Natural killer cell (primary cell): Measurements from ENCODE around the gene MERTK. TPM values are rescaled to one million over a fixed set of nuclear protein-coding genes. Genes with fewer than 3 reads are reported as not detected.
"Not testable (repeated sequence)": the region's sequence is repeated elsewhere in the genome, so short reads cannot be mapped to it uniquely, and the experiment has no call there.

ENCODE experiments used
- ATAC-seq, 3 donors: fragments of 150-1000 bp in 2 of 3; fragments of 200-7000 bp in 1 of 3; cut with Tn5 transposase; 1 replicate in 1 of 3; 2 replicates in 2 of 3; pipeline ENCODE4 v1.10.0; 2021; ENCODE audit warnings: mild to moderate bottlenecking in 2 of 3, moderate library complexity in 2 of 3
- DNase-seq, 2 donors: peaks; one replicate each; pipeline versions ENCODE4 v3.0.0 to v3.0.0-alpha.2; 2013 to 2021; ENCODE audit warnings: mixed read lengths in 1 of 2
- H3K27ac ChIP-seq: one replicate; pipeline ENCODE4 v1.5.1; 2013; ENCODE audit warnings: mild to moderate bottlenecking, low read length
- H3K27me3 ChIP-seq: one replicate; pipeline ENCODE4 v1.6.1; 2013; ENCODE audit warnings: low read length; ENCODE audit not compliant: control insufficient read depth, insufficient read depth
- H3K36me3 ChIP-seq: one replicate; pipeline ENCODE4 v1.6.1; 2013; ENCODE audit warnings: low read length; ENCODE audit not compliant: control insufficient read depth, insufficient read depth
- H3K4me1 ChIP-seq: one replicate; pipeline ENCODE4 v1.6.1; 2013; ENCODE audit warnings: low read length; ENCODE audit not compliant: control insufficient read depth, insufficient read depth
- H3K4me3 ChIP-seq: one replicate; pipeline ENCODE4 v1.5.1; 2013; ENCODE audit warnings: low read length
- H3K9me3 ChIP-seq: one replicate; pipeline ENCODE4 v1.6.1; 2013; ENCODE audit warnings: low read length; ENCODE audit not compliant: control insufficient read depth, insufficient read depth
- H3K27ac Mint-ChIP-seq, 2 donors: one replicate each; pipeline ENCODE4 v1.8.0; 2022; ENCODE audit warnings: mild to moderate bottlenecking in 2 of 2, mixed read lengths in 2 of 2, moderate library complexity in 1 of 2
- H3K27me3 Mint-ChIP-seq, 2 donors: one replicate each; pipeline ENCODE4 v1.8.0; 2022; ENCODE audit warnings: low read depth in 2 of 2, mixed read lengths in 2 of 2
- H3K36me3 Mint-ChIP-seq: one replicate; pipeline ENCODE4 v1.8.0; 2022; ENCODE audit warnings: mixed read lengths
- H3K4me1 Mint-ChIP-seq, 2 donors: one replicate each; pipeline ENCODE4 v1.8.0; 2022; ENCODE audit warnings: mixed read lengths in 2 of 2
- H3K4me3 Mint-ChIP-seq: one replicate; pipeline ENCODE4 v1.8.0; 2022; ENCODE audit warnings: mild to moderate bottlenecking, moderate library complexity, mixed read lengths
- H3K9me3 Mint-ChIP-seq, 2 donors: one replicate each; pipeline ENCODE4 v1.8.0; 2022; ENCODE audit warnings: mixed read lengths in 2 of 2
- WGBS: methylation state at CpG from one replicate; pipeline ENCODE4 v1.1.7; 2013; ENCODE audit warnings: missing lambda C conversion rate; ENCODE audit not compliant: insufficient coverage; 5-methylcytosine and 5-hydroxymethylcytosine counted together
- intact Hi-C: fragments of 100-400 bp; cut with micrococcal nuclease; formaldehyde crosslinking; loops from one replicate; pipeline ENCODE4 v1.14.2; 2022
- total RNA-seq, 4 donors: library from RNA; stranded (reverse); fragments of 120-200 nt in 1 of 4; gene quantifications; one replicate each; pipeline versions ENCODE4 v1.2.3 to v1.2.4, GENCODE V29; 2013 to 2022
- TF ChIP-seq, protein P1 (sequence below): fragments of 200-600 bp; IDR thresholded peaks from one replicate; pipeline ENCODE4 v1.8.0; 2022; ENCODE audit warnings: antibody characterized with exemption

Gene MERTK
- total RNA-seq, 3 donors from 2014 or later (not counting 1 experiment from before 2014, with no cell fraction given), result 0.38 to 1.2 (median 0.45) TPM

DNA sequence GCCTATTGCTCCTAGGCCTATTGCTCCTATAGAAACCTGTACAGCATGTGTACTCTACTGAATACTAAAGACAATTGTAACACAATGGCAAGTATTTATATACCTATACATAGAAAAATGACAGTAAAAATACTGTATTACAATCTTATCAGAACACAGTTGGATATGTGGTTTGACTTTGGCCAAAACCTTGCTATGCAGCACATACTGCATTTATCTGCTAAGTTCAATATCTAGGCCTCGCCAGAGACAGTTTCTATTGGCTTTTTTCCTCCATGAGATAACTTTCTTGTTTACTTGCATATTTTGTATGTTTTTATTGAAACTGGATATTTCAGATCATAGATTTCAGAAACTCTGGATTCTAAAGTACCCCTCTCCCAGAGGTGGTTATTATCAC is 137.4 kb downstream of the MERTK start:
- Mint-ChIP-seq H3K36me3 (no peaks in the 10 kb centered on the region), H3K27me3 (peaks cover 9 to 18% of the 10 kb centered on the region in 2 donors), H3K4me1 (peaks cover 6% of the 10 kb centered on the region in 2 donors), H3K27ac (no peak overlapping the region), H3K9me3 (peaks cover 2 to 3% of the 10 kb centered on the region in 2 donors), H3K4me3 (no peak overlapping the region)
- Histone ChIP-seq H3K36me3 (no peaks in the 10 kb centered on the region), H3K9me3 (no peaks in the 10 kb centered on the region), H3K4me3 (no peak overlapping the region), H3K4me1 (peaks cover 3% of the 10 kb centered on the region), H3K27ac (no peak overlapping the region), H3K27me3 (no peaks in the 10 kb centered on the region)
- no CpG with 5 or more reads among the region's 1 CpG for WGBS
- intact Hi-C loops, result no loop called here
- no peak for DNase-seq
- no peak for ATAC-seq
- TF ChIP-seq, protein P1, sequence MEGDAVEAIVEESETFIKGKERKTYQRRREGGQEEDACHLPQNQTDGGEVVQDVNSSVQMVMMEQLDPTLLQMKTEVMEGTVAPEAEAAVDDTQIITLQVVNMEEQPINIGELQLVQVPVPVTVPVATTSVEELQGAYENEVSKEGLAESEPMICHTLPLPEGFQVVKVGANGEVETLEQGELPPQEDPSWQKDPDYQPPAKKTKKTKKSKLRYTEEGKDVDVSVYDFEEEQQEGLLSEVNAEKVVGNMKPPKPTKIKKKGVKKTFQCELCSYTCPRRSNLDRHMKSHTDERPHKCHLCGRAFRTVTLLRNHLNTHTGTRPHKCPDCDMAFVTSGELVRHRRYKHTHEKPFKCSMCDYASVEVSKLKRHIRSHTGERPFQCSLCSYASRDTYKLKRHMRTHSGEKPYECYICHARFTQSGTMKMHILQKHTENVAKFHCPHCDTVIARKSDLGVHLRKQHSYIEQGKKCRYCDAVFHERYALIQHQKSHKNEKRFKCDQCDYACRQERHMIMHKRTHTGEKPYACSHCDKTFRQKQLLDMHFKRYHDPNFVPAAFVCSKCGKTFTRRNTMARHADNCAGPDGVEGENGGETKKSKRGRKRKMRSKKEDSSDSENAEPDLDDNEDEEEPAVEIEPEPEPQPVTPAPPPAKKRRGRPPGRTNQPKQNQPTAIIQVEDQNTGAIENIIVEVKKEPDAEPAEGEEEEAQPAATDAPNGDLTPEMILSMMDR, result no peak

DNA sequence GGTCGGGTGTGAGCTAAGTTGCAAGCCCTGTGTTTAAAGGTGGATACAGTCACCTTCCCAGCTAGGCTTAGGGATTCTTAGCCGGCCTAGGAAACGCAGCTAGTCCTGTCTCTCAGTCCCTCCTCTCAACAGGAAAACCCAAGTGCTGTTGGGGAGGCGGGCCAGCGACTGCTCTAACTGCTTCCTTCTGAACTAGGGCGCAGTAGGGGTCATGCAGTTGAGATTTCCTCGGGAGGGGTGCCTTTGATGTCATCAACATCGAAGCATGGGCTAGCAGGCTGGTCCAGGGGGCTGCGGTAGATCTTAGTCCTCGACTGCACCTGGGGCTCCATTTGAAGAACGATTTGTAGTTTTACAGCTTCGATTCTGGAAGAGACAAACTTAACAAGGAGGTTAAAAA is 141.1 kb downstream of the MERTK start:
- H3K4me3 Mint-ChIP-seq, H3K4me3 ChIP-seq, H3K36me3 ChIP-seq, H3K4me1 Mint-ChIP-seq, H3K27me3 ChIP-seq, intact Hi-C loops, DNase-seq, H3K27me3 Mint-ChIP-seq, H3K9me3 ChIP-seq, H3K9me3 Mint-ChIP-seq, H3K4me1 ChIP-seq, ATAC-seq, H3K27ac Mint-ChIP-seq, H3K36me3 Mint-ChIP-seq, H3K27ac ChIP-seq: not testable (repeated sequence)
- whole genome bisulfite sequencing, result 90% methylated on average over 12 of the region's 12 CpGs

DNA sequence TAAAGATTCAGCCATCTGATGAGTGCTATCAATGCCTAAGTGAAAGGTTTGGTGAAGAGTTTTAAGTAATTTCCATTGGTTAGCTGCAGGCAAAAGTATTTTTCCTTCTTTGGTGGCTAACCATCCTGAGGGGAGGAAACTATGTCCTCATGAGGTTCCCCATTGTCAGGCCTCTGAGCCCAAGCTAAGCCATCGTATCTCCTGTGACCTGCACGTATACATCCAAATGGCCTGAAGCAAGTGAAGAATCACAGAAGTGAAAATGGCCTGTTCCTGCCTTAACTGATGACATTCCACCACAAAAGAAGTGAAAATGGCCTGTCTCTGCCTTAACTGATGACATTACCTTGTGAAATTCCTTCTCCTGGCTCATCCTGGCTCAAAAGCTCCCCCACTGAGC is 141.7 kb downstream of the MERTK start:
- H3K4me3 Mint-ChIP-seq, H3K27ac ChIP-seq, DNase-seq, H3K36me3 Mint-ChIP-seq, H3K9me3 Mint-ChIP-seq, H3K27ac Mint-ChIP-seq, H3K4me1 ChIP-seq, H3K27me3 Mint-ChIP-seq, H3K9me3 ChIP-seq, H3K36me3 ChIP-seq, H3K27me3 ChIP-seq, ATAC-seq, intact Hi-C loops, H3K4me3 ChIP-seq, H3K4me1 Mint-ChIP-seq: not testable (repeated sequence)
- 96% methylated on average over 2 of the region's 2 CpGs for WGBS

DNA sequence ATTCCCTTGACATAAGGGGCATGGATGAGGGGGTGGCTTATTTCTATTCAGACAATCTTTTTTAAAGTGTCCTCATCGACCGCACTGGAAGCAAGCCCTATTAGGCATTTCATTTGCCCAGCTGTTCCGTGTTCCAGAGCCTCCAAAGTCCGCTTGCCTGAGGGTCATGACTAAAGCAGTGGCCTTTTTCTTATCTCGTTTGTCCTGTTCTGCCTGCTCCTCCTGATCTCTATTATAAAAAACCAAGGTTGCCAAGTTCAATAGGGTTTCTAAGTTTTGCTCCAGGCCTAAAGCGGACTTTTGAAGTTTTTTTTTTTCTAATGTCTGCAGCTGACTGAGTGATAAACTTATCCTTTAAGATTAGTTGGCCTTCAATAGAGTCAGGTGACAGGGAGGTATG is 143.1 kb downstream of the MERTK start:
- DNase-seq, H3K27ac ChIP-seq, intact Hi-C loops, H3K4me3 Mint-ChIP-seq, H3K4me1 ChIP-seq, H3K4me1 Mint-ChIP-seq, H3K9me3 ChIP-seq, ATAC-seq, H3K27ac Mint-ChIP-seq, H3K27me3 ChIP-seq, H3K27me3 Mint-ChIP-seq, H3K9me3 Mint-ChIP-seq, H3K36me3 Mint-ChIP-seq, H3K4me3 ChIP-seq, H3K36me3 ChIP-seq: not testable (repeated sequence)
- WGBS, result 92% methylated on average over 5 of the region's 6 CpGs

DNA sequence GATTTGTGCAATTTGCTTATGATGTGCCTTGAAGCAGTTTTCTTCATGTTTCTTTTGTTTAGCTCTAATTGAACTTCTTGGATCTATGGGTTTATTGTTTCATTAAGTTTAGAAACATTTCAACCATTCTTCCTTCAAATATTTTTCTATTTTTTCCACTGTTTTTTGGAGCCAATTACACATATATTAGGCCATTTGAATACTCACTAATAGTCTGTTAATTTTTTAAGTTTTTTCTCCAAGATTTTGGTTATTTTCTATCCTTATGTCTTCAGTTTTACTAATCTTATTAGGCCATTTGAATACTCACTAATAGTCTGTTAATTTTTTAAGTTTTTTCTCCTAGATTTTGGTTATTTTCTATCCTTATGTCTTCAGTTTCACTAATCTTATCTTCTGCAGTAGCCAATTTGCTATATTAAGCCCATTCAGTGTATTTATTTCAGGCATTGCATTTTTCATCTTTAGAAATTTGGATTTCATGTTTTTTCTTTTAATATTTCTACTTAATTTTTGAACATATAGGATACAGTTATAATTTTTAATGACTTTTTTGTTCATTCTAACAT is 147.1 kb downstream of the MERTK start:
- H3K9me3 ChIP-seq, result no peaks in the 10 kb centered on the region
- H3K4me1 ChIP-seq, result no peaks in the 10 kb centered on the region
- H3K36me3 ChIP-seq, result no peaks in the 10 kb centered on the region
- H3K27me3 Mint-ChIP-seq, result peaks cover 6 to 9% of the 10 kb centered on the region in 2 donors
- no peaks in the 10 kb centered on the region for H3K9me3 Mint-ChIP-seq
- no peak overlapping the region for H3K27ac Mint-ChIP-seq
- H3K4me3 Mint-ChIP-seq, result no peak overlapping the region
- H3K36me3 Mint-ChIP-seq, result no peaks in the 10 kb centered on the region
- no peak for DNase-seq
- no peaks in the 10 kb centered on the region for H3K27me3 ChIP-seq
- intact Hi-C loops, result no loop called here
- H3K4me3 ChIP-seq, result no peak overlapping the region
- TF ChIP-seq, protein P1, result no peak
- no peak overlapping the region for H3K27ac ChIP-seq
- H3K4me1 Mint-ChIP-seq, result peaks cover 0 to 6% of the 10 kb centered on the region in 2 donors
- ATAC-seq, result no peak
